NT2/D1 (cell line): ENCODE data around the gene ALDH4A1.

Source experiments
- YY1 ChIP-seq: IDR thresholded peaks from 2 replicates; pipeline ENCODE4 v1.6.1; 2011; ENCODE audit not compliant: insufficient read length, insufficient read depth
- ZNF274 ChIP-seq: IDR thresholded peaks from 2 replicates; pipeline ENCODE4 v1.6.1; 2011; ENCODE audit warnings: mild to moderate bottlenecking, low read depth, low read length

DNA sequence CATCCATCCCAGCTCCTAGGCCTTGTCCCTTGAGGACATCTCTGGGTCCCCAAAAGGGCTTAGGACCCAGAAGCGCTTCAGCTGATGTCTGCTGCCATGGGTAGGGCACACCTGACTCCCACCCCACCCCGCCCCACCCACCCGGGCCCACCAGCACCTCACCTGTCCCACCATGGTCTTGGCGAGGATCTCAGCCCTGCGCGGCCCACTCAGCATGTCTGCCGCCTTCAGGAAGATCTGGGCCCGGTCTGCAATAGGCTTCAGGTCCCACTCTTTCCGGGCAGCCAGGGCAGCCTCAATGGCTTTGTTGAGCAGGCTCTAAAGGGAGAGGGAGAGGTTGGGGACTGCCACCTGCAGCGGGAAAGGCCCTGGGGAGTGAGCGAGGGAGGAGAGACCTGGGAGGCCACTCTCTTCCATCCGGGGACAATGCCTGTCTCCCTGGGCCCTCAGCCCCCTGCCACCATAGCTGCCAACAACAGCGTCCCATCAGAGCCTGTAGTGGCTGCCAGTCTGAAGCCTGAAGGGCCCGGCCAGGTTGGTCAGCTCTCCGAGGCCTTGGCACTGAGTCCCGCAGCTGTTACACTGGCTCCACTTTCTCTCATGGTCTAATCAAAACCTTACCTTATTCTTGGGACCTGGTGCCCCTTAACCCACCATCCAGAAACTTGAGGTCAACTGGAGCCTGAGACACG lies 16.9 kb downstream of the ALDH4A1 start:
- TF ChIP-seq ZNF274, result no peak
- TF ChIP-seq YY1, result no peak
